Liver (tissue), 9 donors: ENCODE measurements around the gene CREB5. TPM values are rescaled to one million over a fixed set of nuclear protein-coding genes. Genes with fewer than 3 reads are reported as not detected.

ENCODE experiments used
- DNase-seq: peaks from one replicate; pipeline ENCODE4 v3.0.0-alpha.2; 2017; ENCODE audit warnings: low spot score
- H3K27ac ChIP-seq, 2 donors: one replicate each; pipeline ENCODE4 v1.7.0; 2013; ENCODE audit warnings: inconsistent platforms in 2 of 2, low read length in 2 of 2, control low read depth in 1 of 2, low read depth in 1 of 2, mild to moderate bottlenecking in 1 of 2
- H3K27me3 ChIP-seq, 4 donors: one replicate each; pipeline versions ENCODE4 v1.6.1 to v1.7.0; 2013; ENCODE audit warnings: low read length in 3 of 4, inconsistent platforms in 1 of 4, mild to moderate bottlenecking in 1 of 4, moderate library complexity in 1 of 4; ENCODE audit not compliant: control insufficient read depth in 4 of 4, insufficient read depth in 4 of 4
- H3K36me3 ChIP-seq, 4 donors: one replicate each; pipeline versions ENCODE4 v1.6.1 to v1.7.0; 2013; ENCODE audit warnings: low read length in 3 of 4, mild to moderate bottlenecking in 3 of 4, low read depth in 1 of 4, moderate library complexity in 1 of 4; ENCODE audit not compliant: control insufficient read depth in 4 of 4, insufficient read depth in 3 of 4
- H3K4me1 ChIP-seq, 4 donors: one replicate each; pipeline versions ENCODE4 v1.6.1 to v1.7.0; 2013; ENCODE audit warnings: low read length in 3 of 4, mild to moderate bottlenecking in 3 of 4, moderate library complexity in 1 of 4; ENCODE audit not compliant: control insufficient read depth in 4 of 4, insufficient read depth in 4 of 4
- H3K4me3 ChIP-seq, 3 donors: one replicate each; pipeline versions ENCODE4 v1.6.1 to v1.7.0; 2013; ENCODE audit warnings: low read length in 3 of 3, control low read depth in 1 of 3, low read depth in 1 of 3, mild to moderate bottlenecking in 1 of 3
- H3K9ac ChIP-seq, 2 donors: one replicate each; pipeline ENCODE4 v1.7.0; 2013; ENCODE audit warnings: low read length in 2 of 2, mild to moderate bottlenecking in 2 of 2, moderate library complexity in 2 of 2, control low read depth in 1 of 2, low read depth in 1 of 2
- H3K9me3 ChIP-seq, 4 donors: one replicate each; pipeline versions ENCODE4 v1.6.1 to v1.7.0; 2013; ENCODE audit warnings: low read length in 3 of 4; ENCODE audit not compliant: control insufficient read depth in 4 of 4
- ATF3 ChIP-seq: IDR thresholded peaks from 2 replicates; pipeline ENCODE4 v1.6.1; 2016; ENCODE audit warnings: antibody characterized with exemption
- EGR1 ChIP-seq, 2 donors: IDR thresholded peaks; 2 replicates each; pipeline ENCODE4 v1.6.1; 2016 to 2018; ENCODE audit warnings: antibody characterized with exemption in 2 of 2, low read depth in 2 of 2
- FOXA1 ChIP-seq: IDR thresholded peaks from 2 replicates; pipeline ENCODE4 v1.6.1; 2016; ENCODE audit warnings: antibody characterized with exemption
- FOXA2 ChIP-seq: IDR thresholded peaks from 2 replicates; pipeline ENCODE4 v1.6.1; 2016; ENCODE audit warnings: antibody characterized with exemption
- GABPA ChIP-seq, 2 donors: IDR thresholded peaks in 1 of 2; conservative IDR thresholded peaks in 1 of 2; 2 replicates each; pipeline ENCODE4 v1.6.1; 2016; ENCODE audit warnings: antibody characterized with exemption in 2 of 2, mild to moderate bottlenecking in 1 of 2, moderate library complexity in 1 of 2
- HNF4G ChIP-seq: IDR thresholded peaks from 2 replicates; pipeline ENCODE4 v1.6.1; 2016; ENCODE audit warnings: antibody characterized with exemption
- JUND ChIP-seq, 2 donors: IDR thresholded peaks; 2 replicates each; pipeline ENCODE4 v1.6.1; 2016; ENCODE audit warnings: antibody characterized with exemption in 2 of 2
- RAD21 ChIP-seq, 2 donors: IDR thresholded peaks; 2 replicates each; pipeline ENCODE4 v1.6.1; 2016; ENCODE audit warnings: antibody characterized with exemption in 2 of 2, mild to moderate bottlenecking in 2 of 2
- REST ChIP-seq: IDR thresholded peaks from 2 replicates; pipeline ENCODE4 v1.6.1; 2016; ENCODE audit warnings: antibody characterized with exemption, mild to moderate bottlenecking
- RXRA ChIP-seq, 2 donors: IDR thresholded peaks; 2 replicates each; pipeline ENCODE4 v1.6.1; 2017 to 2018; ENCODE audit warnings: antibody characterized with exemption in 2 of 2, mild to moderate bottlenecking in 1 of 2
- SP1 ChIP-seq: IDR thresholded peaks from 2 replicates; pipeline ENCODE4 v1.6.1; 2018; ENCODE audit warnings: antibody characterized with exemption, mild to moderate bottlenecking
- TAF1 ChIP-seq: conservative IDR thresholded peaks from 2 replicates; pipeline ENCODE4 v1.6.1; 2016; ENCODE audit warnings: antibody characterized with exemption, mild to moderate bottlenecking
- YY1 ChIP-seq: IDR thresholded peaks from 2 replicates; pipeline ENCODE4 v1.6.1; 2016; ENCODE audit warnings: antibody characterized with exemption, mild to moderate bottlenecking
- WGBS: extraction: QIAGEN DNeasy Blood & Tissue Kit; methylation state at CpG from one replicate; pipeline ENCODE4 v1.1.7; 2013; 5-methylcytosine and 5-hydroxymethylcytosine counted together
- polyA plus RNA-seq, 2 donors: library from polyadenylated mRNA; stranded (reverse) in 1 of 2; unstranded in 1 of 2; fragments of 200-250 nt in 1 of 2; fragments of >200 nt in 1 of 2; fragmentation: Nextera tagmentation in 1 of 2; extraction: Ambion mirVana in 1 of 2; gene quantifications; one replicate each; pipeline versions ENCODE4 v1.2.1 to v1.2.3, GENCODE V29; 2013 to 2015
- total RNA-seq, 2 donors: library from RNA; depleted of rRNA; stranded (reverse); fragments of >200 nt; gene quantifications; one replicate each; pipeline ENCODE4 v1.2.3, GENCODE V29; 2014
- TF ChIP-seq, protein P1 (sequence below): fragments of 150-350 bp; IDR thresholded peaks from 2 replicates; pipeline ENCODE4 v1.5.1; 2017; ENCODE audit warnings: improper control_type of control experiment, low read depth, low read length; ENCODE audit not compliant: missing input control
- TF ChIP-seq, protein P2 (sequence below): IDR thresholded peaks from 2 replicates; pipeline ENCODE4 v1.6.1; 2016; ENCODE audit warnings: antibody characterized with exemption
- donor health status: healthy.
- donor health status: healthy.
- donor health status: healthy.
- donor health status: healthy.
- donor health status: healthy.

CREB5 gene
- total and polyA plus RNA-seq, 4 donors: 0.25 to 0.92 (median 0.67) TPM

DNA sequence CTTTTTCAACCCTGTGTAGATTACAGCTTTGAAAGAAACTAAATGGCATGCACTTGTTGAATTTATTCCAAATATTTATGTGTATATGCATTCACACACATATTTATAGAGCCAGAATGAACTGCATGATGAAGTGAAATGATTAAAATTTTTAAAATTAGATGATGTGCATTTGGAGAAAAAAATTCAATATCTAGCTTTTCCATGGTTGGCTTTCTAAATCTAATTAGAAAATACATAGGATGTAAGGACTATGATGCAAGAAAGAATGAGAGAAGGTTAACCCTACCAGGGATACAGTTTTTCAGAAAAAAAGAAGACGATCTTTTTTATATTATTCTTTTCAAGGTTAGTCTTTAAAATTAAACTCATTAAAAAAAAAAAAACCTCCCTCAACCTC, 341.3 kb downstream of the CREB5 start:
- Histone ChIP-seq H3K4me3 (no peak overlapping the region), H3K9ac (no peak overlapping the region), H3K27me3 (peaks cover 0 to 2% (median 0%) of the 10 kb centered on the region in 4 donors), H3K4me1 (no peaks in the 10 kb centered on the region), H3K9me3 (no peaks in the 10 kb centered on the region), H3K27ac (no peak overlapping the region), H3K36me3 (no peaks in the 10 kb centered on the region)
- DNase-seq: no peak
- 89% methylated on average over 1 of the region's 1 CpG for WGBS
- TF ChIP-seq RXRA (IDR thresholded peaks at IDR 0.05): no peak
- TF ChIP-seq TAF1: no peak
- TF ChIP-seq FOXA1: no peak
- TF ChIP-seq RAD21 (IDR thresholded peaks at IDR 0.05): no peak
- no peak for TF ChIP-seq ATF3
- TF ChIP-seq HNF4G: no peak
- TF ChIP-seq, protein P1, sequence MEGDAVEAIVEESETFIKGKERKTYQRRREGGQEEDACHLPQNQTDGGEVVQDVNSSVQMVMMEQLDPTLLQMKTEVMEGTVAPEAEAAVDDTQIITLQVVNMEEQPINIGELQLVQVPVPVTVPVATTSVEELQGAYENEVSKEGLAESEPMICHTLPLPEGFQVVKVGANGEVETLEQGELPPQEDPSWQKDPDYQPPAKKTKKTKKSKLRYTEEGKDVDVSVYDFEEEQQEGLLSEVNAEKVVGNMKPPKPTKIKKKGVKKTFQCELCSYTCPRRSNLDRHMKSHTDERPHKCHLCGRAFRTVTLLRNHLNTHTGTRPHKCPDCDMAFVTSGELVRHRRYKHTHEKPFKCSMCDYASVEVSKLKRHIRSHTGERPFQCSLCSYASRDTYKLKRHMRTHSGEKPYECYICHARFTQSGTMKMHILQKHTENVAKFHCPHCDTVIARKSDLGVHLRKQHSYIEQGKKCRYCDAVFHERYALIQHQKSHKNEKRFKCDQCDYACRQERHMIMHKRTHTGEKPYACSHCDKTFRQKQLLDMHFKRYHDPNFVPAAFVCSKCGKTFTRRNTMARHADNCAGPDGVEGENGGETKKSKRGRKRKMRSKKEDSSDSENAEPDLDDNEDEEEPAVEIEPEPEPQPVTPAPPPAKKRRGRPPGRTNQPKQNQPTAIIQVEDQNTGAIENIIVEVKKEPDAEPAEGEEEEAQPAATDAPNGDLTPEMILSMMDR: no peak
- TF ChIP-seq, protein P2, sequence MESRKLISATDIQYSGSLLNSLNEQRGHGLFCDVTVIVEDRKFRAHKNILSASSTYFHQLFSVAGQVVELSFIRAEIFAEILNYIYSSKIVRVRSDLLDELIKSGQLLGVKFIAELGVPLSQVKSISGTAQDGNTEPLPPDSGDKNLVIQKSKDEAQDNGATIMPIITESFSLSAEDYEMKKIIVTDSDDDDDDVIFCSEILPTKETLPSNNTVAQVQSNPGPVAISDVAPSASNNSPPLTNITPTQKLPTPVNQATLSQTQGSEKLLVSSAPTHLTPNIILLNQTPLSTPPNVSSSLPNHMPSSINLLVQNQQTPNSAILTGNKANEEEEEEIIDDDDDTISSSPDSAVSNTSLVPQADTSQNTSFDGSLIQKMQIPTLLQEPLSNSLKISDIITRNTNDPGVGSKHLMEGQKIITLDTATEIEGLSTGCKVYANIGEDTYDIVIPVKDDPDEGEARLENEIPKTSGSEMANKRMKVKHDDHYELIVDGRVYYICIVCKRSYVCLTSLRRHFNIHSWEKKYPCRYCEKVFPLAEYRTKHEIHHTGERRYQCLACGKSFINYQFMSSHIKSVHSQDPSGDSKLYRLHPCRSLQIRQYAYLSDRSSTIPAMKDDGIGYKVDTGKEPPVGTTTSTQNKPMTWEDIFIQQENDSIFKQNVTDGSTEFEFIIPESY: no peak
- TF ChIP-seq FOXA2: no peak
- TF ChIP-seq GABPA (IDR thresholded peaks at IDR 0.05 in 1 of 2, conservative IDR thresholded peaks at IDR 0.05 in 1 of 2): no peak
- TF ChIP-seq YY1: no peak
- no peak for TF ChIP-seq SP1
- TF ChIP-seq EGR1 (IDR thresholded peaks at IDR 0.05; ENCODE audit: low read depth in 2 of 2): no peak
- TF ChIP-seq REST: no peak
- TF ChIP-seq JUND (IDR thresholded peaks at IDR 0.05): no peak

DNA sequence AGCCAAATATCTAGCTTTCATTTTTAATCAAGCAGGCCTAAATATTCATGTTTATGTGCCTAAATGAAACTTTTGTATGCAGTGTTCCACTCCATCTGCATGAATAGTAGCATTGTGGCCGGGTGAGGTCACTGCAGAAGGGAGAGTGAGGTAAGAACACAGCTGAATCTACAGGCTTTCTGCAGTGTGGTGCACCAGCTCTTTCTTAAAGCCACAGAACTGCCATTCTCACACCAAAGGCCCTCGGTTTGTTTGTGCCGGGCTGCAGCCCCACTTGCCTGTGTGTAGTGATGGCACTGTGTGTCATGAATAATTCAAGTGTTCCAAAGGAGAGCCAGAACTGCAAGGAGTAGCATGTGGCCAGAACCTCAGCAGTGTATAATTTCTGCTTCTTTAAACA, 341.7 kb downstream of the CREB5 start:
- Histone ChIP-seq H3K4me1 (no peaks in the 10 kb centered on the region), H3K36me3 (no peaks in the 10 kb centered on the region), H3K9me3 (no peaks in the 10 kb centered on the region), H3K27ac (no peak overlapping the region), H3K27me3 (peaks cover 0 to 2% (median 0%) of the 10 kb centered on the region in 4 donors), H3K9ac (no peak overlapping the region), H3K4me3 (no peak overlapping the region)
- 67% methylated on average over 3 of the region's 3 CpGs for WGBS
- no peak for DNase-seq
- TF ChIP-seq TAF1: no peak
- TF ChIP-seq, protein P1: no peak
